ENCODE measurements around the gene INCA1.

The INCA1 gene, protein sequence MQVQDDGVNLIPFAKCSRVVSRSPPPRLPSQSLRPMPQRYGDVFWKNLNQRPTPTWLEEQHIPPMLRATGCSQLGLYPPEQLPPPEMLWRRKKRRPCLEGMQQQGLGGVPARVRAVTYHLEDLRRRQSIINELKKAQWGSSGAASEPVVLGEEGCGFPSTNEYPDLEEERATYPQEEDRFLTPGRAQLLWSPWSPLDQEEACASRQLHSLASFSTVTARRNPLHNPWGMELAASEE

DNA sequence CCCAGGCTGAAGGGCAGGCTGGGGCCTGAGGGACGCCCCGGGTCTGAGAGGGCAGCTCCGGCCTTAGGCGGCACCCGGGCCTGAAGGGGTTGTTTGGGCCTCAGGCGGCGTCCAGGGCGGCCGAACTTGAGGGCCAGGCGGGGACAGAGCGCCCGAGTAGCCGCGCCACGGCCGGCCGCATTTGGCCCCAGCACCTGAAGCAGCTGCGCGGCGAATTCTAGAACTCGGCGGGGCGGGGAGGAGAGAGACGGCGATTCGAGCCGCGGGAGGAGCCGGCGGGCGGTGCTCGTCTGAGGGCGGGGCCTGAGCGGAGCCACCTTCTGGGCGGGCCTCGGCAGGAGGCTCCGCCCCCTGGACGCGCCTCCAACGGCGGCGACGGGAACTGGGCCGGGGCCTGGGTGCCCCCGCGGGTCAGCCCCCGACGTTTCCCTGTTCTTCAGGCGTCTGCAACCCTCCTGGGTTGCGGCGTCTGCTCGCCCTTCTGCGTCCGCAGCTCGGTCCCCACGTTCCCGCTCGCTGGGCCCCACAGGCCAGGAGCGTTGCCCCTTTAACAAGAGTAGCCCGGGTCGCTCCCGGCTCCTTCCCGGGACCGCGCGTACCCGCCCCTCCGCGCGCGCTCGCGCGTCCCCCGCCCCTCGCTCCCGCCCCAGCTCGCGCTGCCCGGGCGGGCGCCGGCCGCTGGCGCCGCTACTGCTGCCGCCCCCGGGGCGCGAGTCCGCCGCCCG is at the start of gene INCA1, which contains the start of gene KIF1C:
Gene INCA1 (minus strand): TSS at position 221 of the 725 bp plus-strand sequence. CDS start 3,085 bp downstream, outside the sequence.
Gene KIF1C (plus strand): TSS at position 649 of the 725 bp plus-strand sequence. CDS start 2,297 bp downstream, outside the sequence.
- peak; percentile 83 for DNase-seq (ENCODE audit: low read depth)
- TF ChIP-seq, protein P1, sequence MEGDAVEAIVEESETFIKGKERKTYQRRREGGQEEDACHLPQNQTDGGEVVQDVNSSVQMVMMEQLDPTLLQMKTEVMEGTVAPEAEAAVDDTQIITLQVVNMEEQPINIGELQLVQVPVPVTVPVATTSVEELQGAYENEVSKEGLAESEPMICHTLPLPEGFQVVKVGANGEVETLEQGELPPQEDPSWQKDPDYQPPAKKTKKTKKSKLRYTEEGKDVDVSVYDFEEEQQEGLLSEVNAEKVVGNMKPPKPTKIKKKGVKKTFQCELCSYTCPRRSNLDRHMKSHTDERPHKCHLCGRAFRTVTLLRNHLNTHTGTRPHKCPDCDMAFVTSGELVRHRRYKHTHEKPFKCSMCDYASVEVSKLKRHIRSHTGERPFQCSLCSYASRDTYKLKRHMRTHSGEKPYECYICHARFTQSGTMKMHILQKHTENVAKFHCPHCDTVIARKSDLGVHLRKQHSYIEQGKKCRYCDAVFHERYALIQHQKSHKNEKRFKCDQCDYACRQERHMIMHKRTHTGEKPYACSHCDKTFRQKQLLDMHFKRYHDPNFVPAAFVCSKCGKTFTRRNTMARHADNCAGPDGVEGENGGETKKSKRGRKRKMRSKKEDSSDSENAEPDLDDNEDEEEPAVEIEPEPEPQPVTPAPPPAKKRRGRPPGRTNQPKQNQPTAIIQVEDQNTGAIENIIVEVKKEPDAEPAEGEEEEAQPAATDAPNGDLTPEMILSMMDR (conservative IDR thresholded peaks at IDR 0.05; ENCODE audit: low read length), result no peak; the same call in 1 of the 2 replicates
- H3K4me3 ChIP-seq (ENCODE audit: low read length), result peak within 1 kb of the TSS; percentile 97

DNA sequence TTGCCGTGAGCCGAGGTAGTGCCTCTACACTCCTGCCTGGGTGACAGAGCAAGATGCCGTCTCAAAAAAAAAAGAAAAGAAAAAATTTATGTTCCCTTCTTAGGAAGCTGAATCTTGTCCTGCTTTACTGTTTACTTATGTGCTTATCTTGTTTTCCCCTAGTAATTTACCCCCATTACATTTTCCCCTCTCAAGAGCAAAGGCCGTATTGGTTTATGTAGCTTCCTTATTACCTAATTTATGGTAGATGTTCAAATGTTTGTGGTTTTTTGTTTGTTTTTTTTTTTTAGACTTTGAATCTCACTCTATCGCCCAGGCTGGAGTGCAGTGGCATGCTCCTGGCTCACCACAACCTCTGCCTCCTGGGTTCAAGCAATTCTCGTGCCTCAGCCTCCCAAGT is 48.2 kb upstream of the INCA1 start:
- H3K4me3 ChIP-seq (ENCODE audit: low read length), result no peak overlapping the region
- DNase-seq (ENCODE audit: low read depth), result no peak
- TF ChIP-seq, protein P1 (conservative IDR thresholded peaks at IDR 0.05; ENCODE audit: low read length), result no peak

DNA sequence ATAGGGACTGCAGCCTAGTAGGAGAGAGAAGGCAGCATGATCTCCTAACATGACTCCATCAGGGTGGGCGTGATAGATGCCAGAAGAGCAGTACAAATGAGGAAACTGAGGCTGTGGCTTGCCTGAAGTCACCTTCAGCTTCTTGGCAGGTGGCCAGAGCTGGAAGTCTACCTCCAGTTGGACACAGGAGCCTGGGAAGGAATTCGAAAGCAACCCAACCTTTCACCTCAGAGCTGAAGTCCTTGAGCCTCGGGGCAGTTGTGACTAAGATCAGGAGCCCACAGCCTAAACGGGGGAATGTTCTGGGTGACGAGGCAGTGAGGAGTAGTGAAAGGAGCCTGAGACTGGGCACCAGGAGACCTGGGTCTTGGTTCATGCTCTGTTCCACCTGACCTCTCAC is 47.3 kb upstream of the INCA1 start:
- DNase-seq (ENCODE audit: low read depth), result no peak
- H3K4me3 ChIP-seq (ENCODE audit: low read length), result no peak overlapping the region
- TF ChIP-seq, protein P1 (conservative IDR thresholded peaks at IDR 0.05; ENCODE audit: low read length), result no peak

DNA sequence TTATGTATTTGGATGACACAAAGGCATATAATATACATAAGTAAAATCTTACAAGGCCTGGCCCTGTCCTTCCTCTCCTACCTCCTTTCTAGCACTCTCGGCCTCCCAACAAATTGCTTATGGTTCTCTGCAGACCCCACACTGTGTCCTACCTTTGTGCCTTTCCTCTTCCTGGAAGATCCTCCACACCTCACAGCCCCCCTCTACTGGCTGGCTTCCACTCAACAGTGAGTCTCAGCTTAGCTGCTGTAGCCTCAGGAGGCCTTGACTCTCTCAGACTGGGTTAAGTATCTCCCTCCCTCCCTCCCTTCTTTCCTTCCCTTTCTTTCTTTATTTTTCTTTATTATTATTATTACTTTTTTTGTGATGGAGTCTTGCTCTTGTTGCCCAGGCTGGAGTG is 46.2 kb upstream of the INCA1 start:
- TF ChIP-seq, protein P1 (conservative IDR thresholded peaks at IDR 0.05; ENCODE audit: low read length), result no peak
- no peak for DNase-seq (ENCODE audit: low read depth)

DNA sequence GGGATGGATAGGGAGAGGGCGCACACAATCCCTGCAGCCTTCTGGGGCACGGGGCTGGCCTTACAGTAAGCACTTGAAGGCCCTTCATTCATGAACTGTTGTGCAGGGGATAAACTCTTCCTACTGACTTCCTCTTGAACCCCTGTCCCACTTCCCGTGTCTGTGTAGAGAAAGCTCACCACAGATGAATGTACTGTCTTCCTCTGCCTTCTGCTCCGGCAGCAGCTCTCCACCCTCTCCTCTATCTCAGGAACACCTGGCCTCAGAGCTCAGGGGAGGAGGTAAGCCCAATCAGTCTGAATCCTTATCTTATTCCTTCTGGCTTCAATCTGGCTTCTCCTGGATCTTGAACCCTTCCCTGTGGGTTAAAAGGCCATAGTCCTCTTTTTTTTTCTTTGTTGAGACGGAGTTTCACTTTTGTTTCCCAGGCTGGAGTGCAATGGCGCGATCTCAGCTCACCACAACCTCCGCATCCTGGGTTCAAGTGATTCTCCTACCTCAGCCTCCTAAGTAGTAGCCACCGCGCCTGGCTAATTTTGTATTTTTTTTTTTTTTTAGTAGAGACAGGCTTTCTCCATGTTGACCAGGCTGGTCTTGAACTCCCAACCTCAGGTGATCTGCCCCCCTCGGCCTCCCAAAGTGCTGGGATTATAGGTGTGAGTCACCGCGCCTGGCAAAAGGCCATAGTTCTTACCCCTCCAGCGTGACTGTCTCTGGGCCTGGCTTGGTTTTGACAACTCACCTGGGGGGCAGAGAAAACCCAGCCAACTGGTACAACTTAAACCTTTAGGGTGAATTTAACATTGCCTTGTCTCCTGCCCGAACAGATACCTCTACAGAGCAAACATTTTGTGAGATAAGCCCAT is 45.1 kb upstream of the INCA1 start:
- no peak for DNase-seq (ENCODE audit: low read depth)
- no peak overlapping the region for H3K4me3 ChIP-seq (ENCODE audit: low read length)
- TF ChIP-seq, protein P1 (conservative IDR thresholded peaks at IDR 0.05; ENCODE audit: low read length), result no peak

More for the DNA sequence above, 46.2 kb upstream of the INCA1 start:
- H3K4me3 ChIP-seq (ENCODE audit: low read length), result no peak overlapping the region

DNA sequence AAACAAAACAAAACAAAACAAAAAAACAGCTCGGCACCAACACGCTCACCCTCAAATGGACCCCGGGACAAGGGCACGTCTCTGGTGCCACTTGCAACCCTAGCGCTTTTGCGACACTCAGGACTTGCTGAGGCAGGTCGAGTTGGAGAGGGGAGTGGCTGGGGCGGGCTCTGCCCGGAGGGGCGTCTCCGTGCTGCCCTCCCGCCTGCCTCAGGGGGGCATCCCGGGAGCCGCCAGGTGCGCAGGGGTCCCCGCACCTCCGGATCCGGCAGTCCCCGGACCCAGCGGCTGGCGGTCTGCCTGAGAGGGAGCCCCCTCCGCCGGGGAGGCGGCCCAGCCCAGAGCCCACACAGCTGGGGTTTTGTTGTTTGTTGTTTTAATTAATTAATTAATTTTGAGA is 38.0 kb upstream of the INCA1 start, which contains the start of gene SLC52A1:
Gene SLC52A1 (minus strand): TSS at position 112 of the 400 bp plus-strand sequence. CDS start 820 bp downstream, outside the sequence.
- TF ChIP-seq, protein P1 (conservative IDR thresholded peaks at IDR 0.05; ENCODE audit: low read length), result no peak
- H3K4me3 ChIP-seq (ENCODE audit: low read length), result peak within 1 kb of the TSS; percentile 52
- DNase-seq (ENCODE audit: low read depth), result no peak
